ENCODE data around the gene HS6ST3. TPM values are rescaled to one million over a fixed set of nuclear protein-coding genes. Genes with fewer than 3 reads are reported as not detected.

Gene HS6ST3
- total and polyA plus RNA-seq, 8 donors: 0.03 to 0.15 (median 0.10) TPM

GRCh38 chr13:96481482-96481881 is 391.6 kb downstream of the HS6ST3 start:
- Histone ChIP-seq H3K27me3 (no peaks in the 10 kb centered on the region), H3K27ac (no peak overlapping the region), H3K4me3 (no peak overlapping the region), H3K9me3 (peaks cover 0 to 5% of the 10 kb centered on the region in 2 donors), H3K36me3 (no peaks in the 10 kb centered on the region), H3K4me1 (no peaks in the 10 kb centered on the region)
- intact Hi-C loops (cut with DNase I): no loop called here
- no peak for DNase-seq
- ATAC-seq: no peak
- no peak for TF ChIP-seq CTCF (IDR thresholded peaks at IDR 0.05)

- Histone ChIP-seq H3K9me3 (peaks cover 0 to 7% of the 10 kb centered on the region in 2 donors), H3K27me3 (no peaks in the 10 kb centered on the region), H3K4me3 (no peak overlapping the region), H3K4me1 (no peaks in the 10 kb centered on the region), H3K27ac (no peak overlapping the region), H3K36me3 (no peaks in the 10 kb centered on the region)
- no peak for ATAC-seq
- no peak for TF ChIP-seq CTCF (IDR thresholded peaks at IDR 0.05)
- no peak for DNase-seq
- intact Hi-C loops (cut with DNase I): no loop called here
Observed at GRCh38 chr13:96490496-96490989, 400.6 kb downstream of the HS6ST3 start.

GRCh38 chr13:96491103-96491502 is 401.2 kb downstream of the HS6ST3 start:
- Histone ChIP-seq H3K4me1 (no peaks in the 10 kb centered on the region), H3K9me3 (peaks cover 0 to 7% of the 10 kb centered on the region in 2 donors), H3K36me3 (no peaks in the 10 kb centered on the region), H3K27me3 (no peaks in the 10 kb centered on the region), H3K27ac (no peak overlapping the region), H3K4me3 (no peak overlapping the region)
- TF ChIP-seq CTCF (IDR thresholded peaks at IDR 0.05): no peak
- ATAC-seq: no peak
- intact Hi-C loops (cut with DNase I): no loop called here
- DNase-seq: no peak

GRCh38 chr13:96492766-96493165 is 402.9 kb downstream of the HS6ST3 start:
- ATAC-seq: no peak
- Histone ChIP-seq H3K4me3 (no peak overlapping the region), H3K4me1 (no peaks in the 10 kb centered on the region), H3K36me3 (no peaks in the 10 kb centered on the region), H3K27ac (no peak overlapping the region), H3K9me3 (peaks cover 0 to 2% of the 10 kb centered on the region in 2 donors), H3K27me3 (no peaks in the 10 kb centered on the region)
- TF ChIP-seq CTCF (IDR thresholded peaks at IDR 0.05): no peak
- DNase-seq: no peak
- intact Hi-C loops (cut with DNase I): no loop called here

GRCh38 chr13:96499656-96500055 is 409.7 kb downstream of the HS6ST3 start:
- Histone ChIP-seq H3K9me3 (no peaks in the 10 kb centered on the region), H3K27me3 (no peaks in the 10 kb centered on the region), H3K4me3 (no peak overlapping the region), H3K36me3 (no peaks in the 10 kb centered on the region), H3K27ac (no peak overlapping the region), H3K4me1 (no peaks in the 10 kb centered on the region)
- intact Hi-C loops (cut with DNase I): no loop called here
- no peak for TF ChIP-seq CTCF (IDR thresholded peaks at IDR 0.05)
- DNase-seq (no peak), ATAC-seq (no peak)
